K562 treated with DMSO at 1 percent for 4 hours (cell line): ENCODE results near the gene ASB15. TPM values are rescaled to one million over a fixed set of nuclear protein-coding genes. Genes with fewer than 3 reads are reported as not detected.

Experiments used
- total RNA-seq: library from RNA; unstranded; fragments of 300-600 nt; gene quantifications from 2 replicates; pipeline ENCODE4 v1.2.3, GENCODE V29; 2022; ENCODE audit not compliant: insufficient read depth

The ASB15 gene
- total RNA-seq = 1.3 TPM in 1 of 2 replicates, not detected in the other

DNA sequence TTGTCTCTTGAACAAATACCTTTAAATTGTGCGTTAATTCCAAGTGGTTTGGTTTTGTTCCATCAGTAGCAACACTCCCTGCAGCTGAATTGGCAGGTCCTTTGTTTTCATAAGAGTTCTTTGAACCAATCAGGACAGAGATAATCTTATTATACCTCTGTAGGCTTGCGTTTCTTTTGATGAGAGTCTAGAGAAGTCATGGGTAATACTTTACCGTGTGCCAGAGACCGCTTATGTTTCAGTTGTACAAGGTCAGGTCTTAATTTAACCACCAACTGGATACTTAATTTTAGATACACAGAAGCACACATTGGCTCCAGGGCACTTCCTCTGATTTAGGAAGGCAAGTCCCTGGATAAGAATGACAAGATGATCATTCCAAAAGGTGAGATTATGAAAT, at the start of gene ASB15:
Gene ASB15 (plus strand): TSS at position 292 of the 400 bp plus-strand sequence. CDS start 12,682 bp downstream, outside the sequence.

DNA sequence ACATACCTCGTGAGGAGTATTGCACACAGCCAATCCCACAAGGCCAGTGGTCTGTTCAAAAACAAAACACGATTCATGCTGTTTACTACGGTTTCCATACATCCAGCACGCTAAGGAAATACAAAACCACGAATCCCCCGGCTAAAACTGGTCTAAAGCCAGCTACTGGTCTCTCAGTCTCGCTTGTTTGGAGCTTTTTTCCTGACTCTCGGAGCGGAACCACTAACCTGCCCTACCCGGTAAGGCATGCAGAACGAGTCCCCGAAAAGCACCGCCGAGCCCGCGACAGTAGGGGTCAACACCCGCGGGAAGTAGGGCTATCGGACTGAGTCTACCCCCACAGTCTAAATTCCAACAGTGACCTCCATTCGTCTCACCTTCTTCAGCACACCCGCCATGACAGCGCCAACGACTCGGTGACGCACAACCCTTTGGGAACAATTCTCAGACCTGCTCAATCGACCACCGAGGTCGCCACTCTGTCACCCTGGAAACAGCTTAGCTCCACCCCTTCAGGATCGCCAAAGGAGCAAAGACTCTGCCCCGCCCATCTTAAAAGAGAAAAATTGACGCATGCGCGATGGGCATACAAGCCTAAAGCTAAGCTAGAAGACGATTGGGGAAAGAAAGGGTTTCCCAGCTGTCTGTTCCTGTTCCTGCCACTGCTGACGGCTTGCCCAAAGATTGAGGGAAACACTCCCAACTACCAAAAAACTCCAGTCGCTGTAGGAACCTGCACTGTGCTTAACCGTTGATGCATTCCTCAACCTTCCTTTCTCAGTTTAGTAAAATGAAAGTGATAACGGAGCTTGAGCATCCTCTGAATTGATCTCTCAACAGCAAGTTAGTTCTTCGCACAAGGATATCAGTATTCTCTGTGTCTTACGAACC, 44.0 kb upstream of the ASB15 start, which contains the start of gene NDUFA5:
Gene NDUFA5 (minus strand): TSS at position 421 of the 891 bp plus-strand sequence. CDS start 23 bp downstream, at position 398.

DNA sequence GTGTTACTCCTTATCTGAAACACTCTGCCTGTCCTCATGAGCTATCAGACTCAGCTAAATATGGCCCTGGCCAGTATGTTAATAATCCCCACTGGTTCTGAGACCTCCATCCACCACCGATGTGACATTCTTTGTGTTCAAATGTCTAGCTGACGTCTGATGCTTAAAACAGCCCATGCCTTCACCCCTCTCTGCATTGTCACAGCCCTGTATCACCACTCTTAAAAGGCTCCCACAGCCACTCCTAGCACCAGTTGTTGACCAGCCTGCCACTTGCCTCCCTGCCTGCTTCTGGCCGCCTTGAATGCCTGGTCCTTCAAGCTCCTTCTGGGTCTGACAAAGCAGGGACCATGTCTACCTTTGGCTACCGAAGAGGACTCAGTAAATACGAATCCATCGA, 54.0 kb downstream of the ASB15 start, which contains the start of gene LMOD2:
Gene LMOD2 (plus strand): TSS at position 253 of the 400 bp plus-strand sequence. CDS start 98 bp downstream, at position 351.

Other genes with a start within 250 kb of the ASB15 start
- 0.73 and 1.1 TPM in 2 replicates for gene IQUB, start 67.2 kb upstream of the ASB15 start, total RNA-seq
- 54.7 and 76.3 TPM in 2 replicates for gene NDUFA5, start 44.0 kb upstream of the ASB15 start, total RNA-seq
- 0.42 TPM in 1 of 2 replicates, not detected in the other for gene LMOD2, start 54.0 kb downstream of the ASB15 start, total RNA-seq
- 5.2 and 8.3 TPM in 2 replicates for gene WASL, start 147.2 kb downstream of the ASB15 start, total RNA-seq
- not detected in 2 replicates for gene HYAL4, start 243.3 kb downstream of the ASB15 start, total RNA-seq